ENCODE measurements around the gene PDZD2. TPM values are rescaled to one million over a fixed set of nuclear protein-coding genes. Genes with fewer than 3 reads are reported as not detected.

The PDZD2 gene
- total RNA-seq, 1 experiment from 2014 or later = 0.37 TPM

- DNase-seq (ENCODE audit: low read depth, low spot score) = no peak
- ChIA-PET RAD21 (ENCODE audit: low non-redundant PET in 1 of 2, low total read pairs in 2 of 2, uncharacterized antibody in 2 of 2, unreplicated experiment in 2 of 2) (no interaction called here), POLR2A (no interaction called here), CTCF (no interaction called here)
- Histone ChIP-seq H3K4me1 (ENCODE audit: control insufficient read depth in 1 of 2, insufficient read depth in 2 of 2, low read length in 2 of 2) (peaks cover 17 to 36% of the 10 kb centered on the region in 2 experiments), H3K9me2 (ENCODE audit: insufficient read depth) (no peaks in the 10 kb centered on the region), H4K20me1 (ENCODE audit: insufficient read depth) (no peaks in the 10 kb centered on the region), H3K79me2 (ENCODE audit: insufficient read depth, low read length) (no peaks in the 10 kb centered on the region), H3K27ac (ENCODE audit: low read depth, low read length) (no peak overlapping the region), H3K9me3 (ENCODE audit: control insufficient read depth in 1 of 2, insufficient read depth in 1 of 2, low read depth in 1 of 2, low read length in 2 of 2) (no peaks in the 10 kb centered on the region), H2AFZ (ENCODE audit: low read depth, low read length, poor library complexity, severe bottlenecking) (no peak overlapping the region), H3K4me3 (replicated peaks in 1 of 2; ENCODE audit: low read depth in 1 of 2, low read length in 2 of 2) (no peak overlapping the region), H3K27me3 (ENCODE audit: insufficient read depth, low read length) (no peaks in the 10 kb centered on the region), H3K36me3 (ENCODE audit: control insufficient read depth in 1 of 2, insufficient read depth in 2 of 2, low read length in 2 of 2) (no peaks in the 10 kb centered on the region), H3K4me2 (ENCODE audit: low read length) (peak overlapping the region; percentile 7), H3K9ac (ENCODE audit: low read length) (no peak overlapping the region)
- no TSS peak for BruUV-seq (replicated peaks)
- TF ChIP-seq TCF7L2 (IDR thresholded peaks at IDR 0.05; ENCODE audit: borderline replicate concordance, extremely low read depth, insufficient read depth, insufficient read length) = no peak
- TF ChIP-seq SP1 (IDR thresholded peaks at IDR 0.05; ENCODE audit: low read depth) = no peak
- TF ChIP-seq CEBPB (IDR thresholded peaks at IDR 0.05; ENCODE audit: low read depth) = no peak
- no peak for TF ChIP-seq POLR2A (IDR thresholded peaks at IDR 0.05; ENCODE audit: borderline replicate concordance, extremely low read depth, insufficient read depth, insufficient read length)
- TF ChIP-seq CBX3 (IDR thresholded peaks at IDR 0.05; ENCODE audit: low read depth) = no peak
- TF ChIP-seq, protein P1, sequence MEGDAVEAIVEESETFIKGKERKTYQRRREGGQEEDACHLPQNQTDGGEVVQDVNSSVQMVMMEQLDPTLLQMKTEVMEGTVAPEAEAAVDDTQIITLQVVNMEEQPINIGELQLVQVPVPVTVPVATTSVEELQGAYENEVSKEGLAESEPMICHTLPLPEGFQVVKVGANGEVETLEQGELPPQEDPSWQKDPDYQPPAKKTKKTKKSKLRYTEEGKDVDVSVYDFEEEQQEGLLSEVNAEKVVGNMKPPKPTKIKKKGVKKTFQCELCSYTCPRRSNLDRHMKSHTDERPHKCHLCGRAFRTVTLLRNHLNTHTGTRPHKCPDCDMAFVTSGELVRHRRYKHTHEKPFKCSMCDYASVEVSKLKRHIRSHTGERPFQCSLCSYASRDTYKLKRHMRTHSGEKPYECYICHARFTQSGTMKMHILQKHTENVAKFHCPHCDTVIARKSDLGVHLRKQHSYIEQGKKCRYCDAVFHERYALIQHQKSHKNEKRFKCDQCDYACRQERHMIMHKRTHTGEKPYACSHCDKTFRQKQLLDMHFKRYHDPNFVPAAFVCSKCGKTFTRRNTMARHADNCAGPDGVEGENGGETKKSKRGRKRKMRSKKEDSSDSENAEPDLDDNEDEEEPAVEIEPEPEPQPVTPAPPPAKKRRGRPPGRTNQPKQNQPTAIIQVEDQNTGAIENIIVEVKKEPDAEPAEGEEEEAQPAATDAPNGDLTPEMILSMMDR (IDR thresholded peaks at IDR 0.05 in 2 of 3, conservative IDR thresholded peaks at IDR 0.05 in 1 of 3; ENCODE audit: borderline replicate concordance in 1 of 3, insufficient read depth in 1 of 3, low read depth in 2 of 3, low read length in 2 of 3) = no peak
- TF ChIP-seq SIN3A (IDR thresholded peaks at IDR 0.05; ENCODE audit: low read depth) = no peak
- no peak for TF ChIP-seq ELF1 (IDR thresholded peaks at IDR 0.05; ENCODE audit: borderline replicate concordance, low read depth)
- ATAC-seq = no peak
- intact Hi-C loops (cut with micrococcal nuclease) = no loop called here
Observed at GRCh38 chr5:31990081-31990650, 351.2 kb downstream of the PDZD2 start.

DNA sequence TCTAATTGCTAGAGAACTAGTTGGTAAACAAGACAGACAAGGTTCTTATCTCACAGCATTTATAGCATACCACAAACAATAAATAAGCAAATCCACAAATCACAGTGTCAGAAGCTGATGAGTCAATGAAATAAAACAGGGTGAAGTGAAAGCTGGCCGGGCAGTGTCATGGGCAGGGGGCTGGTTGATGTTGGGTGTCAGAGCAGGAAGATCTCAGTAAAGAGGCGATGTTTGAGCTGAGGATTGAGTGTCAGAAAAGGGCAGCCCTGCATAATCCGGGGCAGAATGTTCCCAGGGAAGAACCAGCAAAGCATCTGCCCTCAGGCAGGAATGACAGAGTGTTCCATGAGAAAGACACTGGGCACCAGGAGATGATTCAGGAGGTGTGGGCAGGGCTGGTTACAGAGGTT is 351.8 kb downstream of the PDZD2 start:
- no peaks in the 10 kb centered on the region for H3K79me2 ChIP-seq (ENCODE audit: insufficient read depth, low read length)
- ATAC-seq (no peak), DNase-seq (ENCODE audit: low read depth, low spot score) (no peak)
- no peaks in the 10 kb centered on the region for H3K9me2 ChIP-seq (ENCODE audit: insufficient read depth)
- POLR2A ChIA-PET = no interaction called here
- H4K20me1 ChIP-seq (ENCODE audit: insufficient read depth) = no peaks in the 10 kb centered on the region
- RAD21 ChIA-PET (ENCODE audit: low non-redundant PET in 1 of 2, low total read pairs in 2 of 2, uncharacterized antibody in 2 of 2, unreplicated experiment in 2 of 2) = no interaction called here
- BruUV-seq (replicated peaks) = no TSS peak
- no peak overlapping the region for H3K27ac ChIP-seq (ENCODE audit: low read depth, low read length)
- H3K9ac ChIP-seq (ENCODE audit: low read length) = no peak overlapping the region
- no peaks in the 10 kb centered on the region for H3K36me3 ChIP-seq (ENCODE audit: control insufficient read depth in 1 of 2, insufficient read depth in 2 of 2, low read length in 2 of 2)
- intact Hi-C loops (cut with micrococcal nuclease) = no loop called here
- peaks cover 17 to 36% of the 10 kb centered on the region in 2 experiments for H3K4me1 ChIP-seq (ENCODE audit: control insufficient read depth in 1 of 2, insufficient read depth in 2 of 2, low read length in 2 of 2)
- peak overlapping the region; percentile 7 for H3K4me2 ChIP-seq (ENCODE audit: low read length)
- H3K9me3 ChIP-seq (ENCODE audit: control insufficient read depth in 1 of 2, insufficient read depth in 1 of 2, low read depth in 1 of 2, low read length in 2 of 2) = no peaks in the 10 kb centered on the region
- H3K4me3 ChIP-seq (replicated peaks in 1 of 2; ENCODE audit: low read depth in 1 of 2, low read length in 2 of 2) = no peak overlapping the region
- CTCF ChIA-PET = no interaction called here
- no peaks in the 10 kb centered on the region for H3K27me3 ChIP-seq (ENCODE audit: insufficient read depth, low read length)
- no peak overlapping the region for H2AFZ ChIP-seq (ENCODE audit: low read depth, low read length, poor library complexity, severe bottlenecking)
- TF ChIP-seq REST (IDR thresholded peaks at IDR 0.05; ENCODE audit: low read depth) (no peak), EZH2phosphoT487 (IDR thresholded peaks at IDR 0.05; ENCODE audit: borderline replicate concordance) (no peak), CBX3 (IDR thresholded peaks at IDR 0.05; ENCODE audit: low read depth) (no peak), ZBTB33 (IDR thresholded peaks at IDR 0.05; ENCODE audit: extremely low read depth, insufficient replicate concordance, low read length) (no peak), EGR1 (IDR thresholded peaks at IDR 0.05; ENCODE audit: low read depth) (no peak), SP1 (IDR thresholded peaks at IDR 0.05; ENCODE audit: low read depth) (no peak), FOSL1 (IDR thresholded peaks at IDR 0.05; ENCODE audit: low read depth) (no peak)
